ENCODE measurements around the gene CDC42BPG.

Gene CDC42BPG

GRCh38 chr11:64813826-64814225 is 30.6 kb downstream of the CDC42BPG start (continued):
- no peak for TF ChIP-seq ZNF404 (tag by site-specific recombination; IDR thresholded peaks at IDR 0.05)
- no peak for TF ChIP-seq SETDB1 (IDR thresholded peaks at IDR 0.05; ENCODE audit: insufficient read length, low read length)
- no peak for TF ChIP-seq ZNF76 (tag by site-specific recombination; IDR thresholded peaks at IDR 0.05; ENCODE audit: borderline replicate concordance, low read depth)
- TF ChIP-seq, protein P1, sequence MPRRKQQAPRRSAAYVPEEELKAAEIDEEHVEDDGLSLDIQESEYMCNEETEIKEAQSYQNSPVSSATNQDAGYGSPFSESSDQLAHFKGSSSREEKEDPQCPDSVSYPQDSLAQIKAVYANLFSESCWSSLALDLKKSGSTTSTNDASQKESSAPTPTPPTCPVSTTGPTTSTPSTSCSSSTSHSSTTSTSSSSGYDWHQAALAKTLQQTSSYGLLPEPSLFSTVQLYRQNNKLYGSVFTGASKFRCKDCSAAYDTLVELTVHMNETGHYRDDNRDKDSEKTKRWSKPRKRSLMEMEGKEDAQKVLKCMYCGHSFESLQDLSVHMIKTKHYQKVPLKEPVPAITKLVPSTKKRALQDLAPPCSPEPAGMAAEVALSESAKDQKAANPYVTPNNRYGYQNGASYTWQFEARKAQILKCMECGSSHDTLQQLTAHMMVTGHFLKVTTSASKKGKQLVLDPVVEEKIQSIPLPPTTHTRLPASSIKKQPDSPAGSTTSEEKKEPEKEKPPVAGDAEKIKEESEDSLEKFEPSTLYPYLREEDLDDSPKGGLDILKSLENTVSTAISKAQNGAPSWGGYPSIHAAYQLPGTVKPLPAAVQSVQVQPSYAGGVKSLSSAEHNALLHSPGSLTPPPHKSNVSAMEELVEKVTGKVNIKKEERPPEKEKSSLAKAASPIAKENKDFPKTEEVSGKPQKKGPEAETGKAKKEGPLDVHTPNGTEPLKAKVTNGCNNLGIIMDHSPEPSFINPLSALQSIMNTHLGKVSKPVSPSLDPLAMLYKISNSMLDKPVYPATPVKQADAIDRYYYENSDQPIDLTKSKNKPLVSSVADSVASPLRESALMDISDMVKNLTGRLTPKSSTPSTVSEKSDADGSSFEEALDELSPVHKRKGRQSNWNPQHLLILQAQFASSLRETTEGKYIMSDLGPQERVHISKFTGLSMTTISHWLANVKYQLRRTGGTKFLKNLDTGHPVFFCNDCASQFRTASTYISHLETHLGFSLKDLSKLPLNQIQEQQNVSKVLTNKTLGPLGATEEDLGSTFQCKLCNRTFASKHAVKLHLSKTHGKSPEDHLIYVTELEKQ (tag by site-specific recombination; IDR thresholded peaks at IDR 0.05; ENCODE audit: borderline replicate concordance): no peak
- no peak for TF ChIP-seq ZNF221 (tag by site-specific recombination; IDR thresholded peaks at IDR 0.05; ENCODE audit: borderline replicate concordance)
- no peak for TF ChIP-seq ZNF664 (tag by site-specific recombination; IDR thresholded peaks at IDR 0.05)
- no peak for TF ChIP-seq ZNF510 (tag by site-specific recombination; IDR thresholded peaks at IDR 0.05; ENCODE audit: insufficient replicate concordance)
- TF ChIP-seq ZNF169 (tag by site-specific recombination; IDR thresholded peaks at IDR 0.05): no peak
- no peak for TF ChIP-seq KLF17 (tag by site-specific recombination; IDR thresholded peaks at IDR 0.05)
- TF ChIP-seq YY2 (tag by site-specific recombination; IDR thresholded peaks at IDR 0.05): no peak
- TF ChIP-seq AEBP2 (tag by site-specific recombination; IDR thresholded peaks at IDR 0.05; ENCODE audit: borderline replicate concordance): no peak
- no peak for TF ChIP-seq KLF16 (tag by site-specific recombination; IDR thresholded peaks at IDR 0.05)

- H3K27ac ChIP-seq (ENCODE audit: extremely low read depth, low read depth, low read length): no peak overlapping the region
- H3K4me3 ChIP-seq (ENCODE audit: low read depth, low read length): peak overlapping the region; percentile 21
- POLR2A ChIA-PET: interaction anchor here (0.8 to 1.8 kb wide), 4 partner anchors 11 to 67 kb away, joined by 3 to 7 read pairs (median 4); partner anchors contain the start of genes EHD1 and SF1
- CTCF ChIA-PET: interaction anchor here (0.5 to 1.0 kb wide), 5 partner anchors 10 to 493 kb away, joined by 3 to 4 read pairs (median 3); partner anchors contain the start of gene TRMT112
- peaks cover 0 to 30% of the 10 kb centered on the region in 2 experiments; a peak in 2 of 3 replicates for H3K36me3 ChIP-seq (ENCODE audit: control insufficient read depth in 2 of 2, insufficient read depth in 1 of 2, low read length in 2 of 2)
- H3K4me1 ChIP-seq (ENCODE audit: control insufficient read depth, insufficient read depth, low read length): no peaks in the 10 kb centered on the region
- H3K9me3 ChIP-seq (ENCODE audit: control insufficient read depth, insufficient read depth, low read depth, low read length): no peaks in the 10 kb centered on the region
- no peak for TF ChIP-seq ZNF10 (tag by site-specific recombination; IDR thresholded peaks at IDR 0.05)
- TF ChIP-seq ZNF350 (tag by site-specific recombination; IDR thresholded peaks at IDR 0.05): no peak
- peak; percentile 72 for TF ChIP-seq ZBTB11 (tag by site-specific recombination; conservative IDR thresholded peaks at IDR 0.05; ENCODE audit: low read depth)
- no peak for TF ChIP-seq ZNF148 (tag by site-specific recombination; IDR thresholded peaks at IDR 0.05; ENCODE audit: borderline replicate concordance)
- peak; percentile 98 for TF ChIP-seq ZNF335 (tag by site-specific recombination; conservative IDR thresholded peaks at IDR 0.05)
- TF ChIP-seq ZNF514 (tag by site-specific recombination; IDR thresholded peaks at IDR 0.05): no peak
- TF ChIP-seq ZNF394 (tag by site-specific recombination; IDR thresholded peaks at IDR 0.05; ENCODE audit: borderline replicate concordance): peak; percentile 85
- no peak for TF ChIP-seq KLF10 (tag by site-specific recombination; IDR thresholded peaks at IDR 0.05)
- TF ChIP-seq ZNF791 (tag by site-specific recombination; IDR thresholded peaks at IDR 0.05): no peak
- no peak for TF ChIP-seq ZNF211 (tag by site-specific recombination; IDR thresholded peaks at IDR 0.05; ENCODE audit: low read depth)
These were observed 33.6 kb downstream of the CDC42BPG start for GRCh38 chr11:64810891-64811272.

Measured in HEK293 (cell line).